Ramos (cell line): ENCODE measurements around the gene PCSK5.

ENCODE experiments used
- in situ Hi-C: fragments of 300-500 bp; cut with MboI; formaldehyde crosslinking; loops from one replicate; pipeline ENCODE4 v1.14.3; 2022; ENCODE audit warnings: low sequenced_read_pairs; ENCODE audit not compliant: unreplicated experiment

Gene PCSK5

GRCh38 chr9:76161541-76161940 is 271.1 kb downstream of the PCSK5 start:
- in situ Hi-C loops, result no loop called here

- in situ Hi-C loops, result no loop called here
Observed at GRCh38 chr9:76162086-76162730, 271.7 kb downstream of the PCSK5 start.

- in situ Hi-C loops, result no loop called here
Observed at GRCh38 chr9:76162751-76163500, 272.5 kb downstream of the PCSK5 start.

- in situ Hi-C loops, result no loop called here
Observed at GRCh38 chr9:76166526-76166925, 276.1 kb downstream of the PCSK5 start.

- in situ Hi-C loops, result no loop called here
Observed at GRCh38 chr9:76176171-76176570, 285.7 kb downstream of the PCSK5 start.

- in situ Hi-C loops, result no loop called here
Observed at GRCh38 chr9:76177931-76178330, 287.5 kb downstream of the PCSK5 start.

GRCh38 chr9:76180541-76180940 is 290.1 kb downstream of the PCSK5 start:
- in situ Hi-C loops, result no loop called here

GRCh38 chr9:76181020-76181641 is 290.7 kb downstream of the PCSK5 start:
- in situ Hi-C loops, result no loop called here

GRCh38 chr9:76181781-76182180 is 291.3 kb downstream of the PCSK5 start:
- in situ Hi-C loops, result no loop called here

- in situ Hi-C loops, result no loop called here
Observed at GRCh38 chr9:76185432-76185831, 295.0 kb downstream of the PCSK5 start.

- in situ Hi-C loops, result no loop called here
Observed at GRCh38 chr9:76188286-76188685, 297.8 kb downstream of the PCSK5 start.

- in situ Hi-C loops, result no loop called here
Observed at GRCh38 chr9:76188905-76189304, 298.4 kb downstream of the PCSK5 start.

- in situ Hi-C loops, result no loop called here
Observed at GRCh38 chr9:76191493-76191892, 301.0 kb downstream of the PCSK5 start.

- in situ Hi-C loops, result no loop called here
Observed at GRCh38 chr9:76192013-76192412, 301.5 kb downstream of the PCSK5 start.

- in situ Hi-C loops, result no loop called here
Observed at GRCh38 chr9:76194896-76195295, 304.4 kb downstream of the PCSK5 start.

GRCh38 chr9:76198336-76198735 is 307.9 kb downstream of the PCSK5 start:
- in situ Hi-C loops, result no loop called here

GRCh38 chr9:76200315-76200714 is 309.8 kb downstream of the PCSK5 start:
- in situ Hi-C loops, result loop anchor here (10.0 kb wide), 1 partner anchor 56 kb away; no protein-coding TSS in a partner anchor

GRCh38 chr9:76200745-76201144 is 310.3 kb downstream of the PCSK5 start:
- in situ Hi-C loops, result loop anchor here (10.0 kb wide), 1 partner anchor 56 kb away; no protein-coding TSS in a partner anchor

GRCh38 chr9:76203373-76203772 is 312.9 kb downstream of the PCSK5 start:
- in situ Hi-C loops, result loop anchor here (10.0 kb wide), 1 partner anchor 59 kb away; no protein-coding TSS in a partner anchor

- in situ Hi-C loops, result loop anchor here (10.0 kb wide), 1 partner anchor 62 kb away; no protein-coding TSS in a partner anchor
Observed at GRCh38 chr9:76206821-76207220, 316.3 kb downstream of the PCSK5 start.

GRCh38 chr9:76213751-76214150 is 323.3 kb downstream of the PCSK5 start:
- in situ Hi-C loops, result no loop called here
